Activated naive CD8-positive, alpha-beta T cell treated with anti-CD3 and anti-CD28 coated beads, Interleukin-2, amount 10 ng/mL, durations not matched to agents 7 days and 5 days (primary cell): ENCODE measurements around the gene ITIH4. TPM values are rescaled to one million over a fixed set of nuclear protein-coding genes. Genes with fewer than 3 reads are reported as not detected.

Source experiments
- ATAC-seq: fragments of 150-1000 bp; cut with Tn5 transposase; one replicate; pipeline ENCODE4 v1.10.0; 2021; ENCODE audit warnings: low read depth, moderate library complexity
- POLR2A ChIA-PET: fragments of 350-600 bp; sonication (Branson Sonifier 250); formaldehyde crosslinking; loops from one replicate; lab custom pipeline; 2021; ENCODE audit warnings: antibody characterized with exemption; lab: Charles Lee
- DNase-seq: peaks from one replicate; pipeline ENCODE4 v3.0.0; 2021
- H3K27ac Mint-ChIP-seq: one replicate; pipeline ENCODE4 v1.8.0; 2022; ENCODE audit warnings: mild to moderate bottlenecking, mixed read lengths
- H3K27me3 Mint-ChIP-seq: one replicate; pipeline ENCODE4 v1.8.0; 2022; ENCODE audit warnings: mild to moderate bottlenecking, moderate library complexity, mixed read lengths
- H3K36me3 Mint-ChIP-seq: one replicate; pipeline ENCODE4 v1.8.0; 2021; ENCODE audit warnings: mild to moderate bottlenecking, mixed read lengths
- H3K4me1 Mint-ChIP-seq: one replicate; pipeline ENCODE4 v1.8.0; 2021; ENCODE audit warnings: mixed read lengths
- H3K4me3 Mint-ChIP-seq: one replicate; pipeline ENCODE4 v1.8.0; 2022; ENCODE audit warnings: mild to moderate bottlenecking, moderate library complexity, mixed read lengths
- H3K9me3 Mint-ChIP-seq: one replicate; pipeline ENCODE4 v1.8.0; 2021; ENCODE audit warnings: mixed read lengths
- total RNA-seq, 2 experiments: library from RNA; stranded (reverse); gene quantifications; one replicate each; pipeline ENCODE4 v1.2.3, GENCODE V29; 2021

ITIH4 gene
- total RNA-seq, 2 experiments from 2014 or later: 29.2 to 30.7 TPM

DNA sequence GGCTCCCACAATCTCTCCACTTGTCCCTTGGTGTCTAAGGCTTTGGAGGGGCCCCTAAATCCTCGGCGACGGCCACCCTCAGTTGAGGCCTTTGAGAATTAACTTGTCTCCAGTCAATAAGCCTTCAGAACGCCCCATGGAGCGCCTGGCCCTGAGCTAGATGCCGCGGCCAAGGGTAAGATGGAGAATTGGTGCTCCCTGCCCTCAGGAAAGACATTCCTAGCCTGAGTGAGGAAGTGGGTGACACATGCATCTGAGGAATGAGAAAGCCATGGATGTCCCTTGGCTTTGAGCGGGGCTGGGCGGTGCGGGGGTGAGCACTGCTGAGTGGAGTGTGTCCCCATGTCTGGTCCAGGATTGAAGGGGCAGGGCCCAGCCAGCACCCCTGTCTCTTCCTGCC lies 13.3 kb downstream of the ITIH4 start:
- POLR2A ChIA-PET: no interaction called here
- H3K27me3 Mint-ChIP-seq: no peaks in the 10 kb centered on the region
- no peak overlapping the region for H3K27ac Mint-ChIP-seq

DNA sequence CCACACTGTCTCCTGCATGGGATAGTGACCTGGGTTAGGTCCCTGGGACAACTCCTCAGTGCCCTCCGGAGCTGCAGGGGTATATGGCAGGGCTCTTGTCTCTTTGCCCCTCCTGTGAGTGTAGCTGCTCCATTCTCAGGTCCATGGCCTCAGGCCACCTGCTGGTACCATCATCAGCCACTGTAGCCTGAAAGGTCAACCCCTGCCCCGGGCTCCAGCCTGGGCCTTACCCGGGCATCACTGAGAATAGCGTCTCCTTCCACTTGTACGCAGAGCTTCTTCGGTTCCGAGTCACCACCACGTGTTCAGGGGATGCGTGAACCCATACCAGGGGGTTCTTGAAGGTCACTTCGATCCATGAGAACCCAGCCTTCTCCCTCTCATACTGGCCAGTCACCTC lies 13.8 kb downstream of the ITIH4 start:
- peaks cover 2% of the 10 kb centered on the region for H3K4me1 Mint-ChIP-seq
- POLR2A ChIA-PET: no interaction called here

More for the DNA sequence above, 13.3 kb downstream of the ITIH4 start:
- H3K4me1 Mint-ChIP-seq: peaks cover 2% of the 10 kb centered on the region
- H3K4me3 Mint-ChIP-seq: no peak overlapping the region
- ATAC-seq: no peak
- DNase-seq: no peak
- H3K9me3 Mint-ChIP-seq: no peaks in the 10 kb centered on the region
- H3K36me3 Mint-ChIP-seq: no peaks in the 10 kb centered on the region

DNA sequence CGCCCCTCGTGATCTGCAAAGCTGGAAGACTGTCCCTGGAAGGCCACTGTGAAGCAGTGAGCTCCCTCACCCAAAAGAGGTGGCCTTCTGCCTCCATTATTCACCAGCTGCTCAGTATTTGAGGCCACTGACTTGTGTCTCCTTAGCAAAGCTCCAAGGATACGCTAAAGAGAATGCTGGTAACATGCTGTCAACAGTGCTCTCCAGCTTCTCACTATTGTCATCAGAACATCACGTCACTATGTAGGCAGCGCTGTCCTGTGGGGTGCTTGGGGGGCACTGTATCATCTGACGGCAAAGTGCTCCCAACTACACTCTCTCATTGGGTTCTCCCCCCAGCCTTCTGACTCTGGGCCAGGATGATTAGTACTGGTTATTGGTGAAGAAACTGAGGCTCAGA lies 14.3 kb downstream of the ITIH4 start:
- Mint-ChIP-seq H3K4me3 (no peak overlapping the region), H3K27ac (no peak overlapping the region), H3K4me1 (peaks cover 2% of the 10 kb centered on the region), H3K36me3 (no peaks in the 10 kb centered on the region), H3K27me3 (no peaks in the 10 kb centered on the region), H3K9me3 (no peaks in the 10 kb centered on the region)
- DNase-seq: no peak
- POLR2A ChIA-PET: no interaction called here
- ATAC-seq: no peak

More for the DNA sequence above, 13.8 kb downstream of the ITIH4 start:
- Mint-ChIP-seq H3K36me3 (no peaks in the 10 kb centered on the region), H3K9me3 (no peaks in the 10 kb centered on the region), H3K4me3 (no peak overlapping the region), H3K27ac (no peak overlapping the region), H3K27me3 (no peaks in the 10 kb centered on the region)
- DNase-seq (no peak), ATAC-seq (no peak)

DNA sequence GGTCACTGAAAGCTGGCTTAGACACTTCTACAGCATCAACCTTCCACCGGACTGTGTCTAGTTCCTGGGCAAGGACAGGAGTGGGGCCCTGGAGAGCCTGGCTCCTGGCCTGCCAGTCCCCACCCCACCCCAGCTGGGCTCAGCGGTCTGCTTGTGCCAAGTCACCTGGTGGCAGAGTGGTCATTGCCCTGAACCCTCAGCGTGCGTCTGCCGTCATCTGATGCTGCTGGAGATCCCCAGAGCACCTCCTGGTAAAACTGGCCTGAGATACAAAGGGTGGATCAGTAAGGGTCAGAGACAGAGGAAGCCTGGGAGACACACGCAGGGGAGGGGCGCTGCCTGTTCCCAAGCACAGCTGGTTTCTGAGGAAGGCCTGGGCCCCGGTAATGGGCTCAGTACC lies 16.7 kb downstream of the ITIH4 start:
- Mint-ChIP-seq H3K4me1 (peaks cover 12% of the 10 kb centered on the region), H3K4me3 (no peak overlapping the region), H3K27me3 (peaks cover 4% of the 10 kb centered on the region), H3K27ac (no peak overlapping the region), H3K36me3 (no peaks in the 10 kb centered on the region), H3K9me3 (no peaks in the 10 kb centered on the region)
- DNase-seq (no peak), ATAC-seq (no peak)
- POLR2A ChIA-PET: no interaction called here

DNA sequence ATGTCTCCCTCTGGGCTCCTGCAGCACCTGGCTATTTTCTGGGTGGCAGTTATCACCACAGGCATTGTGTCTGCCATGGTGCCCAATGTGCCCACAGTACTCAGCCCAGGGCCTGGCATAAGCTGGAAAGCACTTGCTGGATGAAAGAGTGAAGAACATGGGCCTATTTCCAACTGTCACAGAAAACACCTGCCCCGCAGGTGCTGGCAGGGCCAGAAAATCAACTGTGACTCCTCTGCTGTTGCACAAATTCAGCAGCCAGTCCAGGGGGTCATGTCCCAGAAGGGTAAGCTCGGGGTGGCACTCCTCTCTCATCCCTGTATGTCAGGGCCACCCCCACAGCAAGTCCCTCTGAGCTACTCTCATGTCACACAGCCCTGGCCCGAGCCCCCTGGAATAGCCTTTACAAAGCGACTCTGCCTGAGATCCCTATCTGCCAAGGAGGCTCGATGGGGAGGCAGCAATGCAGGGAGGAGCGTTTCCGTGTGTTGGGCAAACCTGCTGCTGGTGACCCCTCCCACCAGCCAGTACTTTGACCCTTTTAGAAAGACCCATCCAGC lies 18.9 kb downstream of the ITIH4 start:
- DNase-seq: no peak
- Mint-ChIP-seq H3K36me3 (no peaks in the 10 kb centered on the region), H3K9me3 (no peaks in the 10 kb centered on the region), H3K27me3 (peaks cover 4% of the 10 kb centered on the region), H3K4me3 (no peak overlapping the region), H3K4me1 (peaks cover 16% of the 10 kb centered on the region), H3K27ac (peak overlapping the region; percentile 33)
- ATAC-seq: no peak
- POLR2A ChIA-PET: no interaction called here

DNA sequence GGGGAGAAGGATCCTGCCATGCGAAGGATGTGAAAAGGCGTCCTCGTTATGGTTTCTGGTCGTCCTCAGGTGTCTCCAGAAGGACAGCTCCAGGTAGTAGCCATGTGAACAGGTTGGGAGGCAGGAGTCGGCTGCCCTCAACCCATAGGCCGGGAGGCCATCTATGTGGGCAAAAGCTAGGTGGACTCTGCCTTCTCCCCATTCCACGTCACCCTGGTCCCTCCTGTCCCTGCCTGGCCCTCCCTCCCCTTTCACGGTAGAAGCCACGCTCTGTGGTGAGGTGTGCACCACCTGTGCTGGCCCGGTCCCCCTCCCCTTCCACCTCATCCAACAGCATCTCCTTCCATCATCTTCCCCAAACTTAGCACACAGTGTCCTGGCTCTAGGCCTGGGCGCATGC lies 19.5 kb downstream of the ITIH4 start:
- POLR2A ChIA-PET: no interaction called here
- Mint-ChIP-seq H3K9me3 (no peaks in the 10 kb centered on the region), H3K36me3 (no peaks in the 10 kb centered on the region), H3K4me3 (no peak overlapping the region), H3K27me3 (peaks cover 4% of the 10 kb centered on the region), H3K4me1 (peaks cover 16% of the 10 kb centered on the region), H3K27ac (no peak overlapping the region)
- ATAC-seq (no peak), DNase-seq (no peak)

DNA sequence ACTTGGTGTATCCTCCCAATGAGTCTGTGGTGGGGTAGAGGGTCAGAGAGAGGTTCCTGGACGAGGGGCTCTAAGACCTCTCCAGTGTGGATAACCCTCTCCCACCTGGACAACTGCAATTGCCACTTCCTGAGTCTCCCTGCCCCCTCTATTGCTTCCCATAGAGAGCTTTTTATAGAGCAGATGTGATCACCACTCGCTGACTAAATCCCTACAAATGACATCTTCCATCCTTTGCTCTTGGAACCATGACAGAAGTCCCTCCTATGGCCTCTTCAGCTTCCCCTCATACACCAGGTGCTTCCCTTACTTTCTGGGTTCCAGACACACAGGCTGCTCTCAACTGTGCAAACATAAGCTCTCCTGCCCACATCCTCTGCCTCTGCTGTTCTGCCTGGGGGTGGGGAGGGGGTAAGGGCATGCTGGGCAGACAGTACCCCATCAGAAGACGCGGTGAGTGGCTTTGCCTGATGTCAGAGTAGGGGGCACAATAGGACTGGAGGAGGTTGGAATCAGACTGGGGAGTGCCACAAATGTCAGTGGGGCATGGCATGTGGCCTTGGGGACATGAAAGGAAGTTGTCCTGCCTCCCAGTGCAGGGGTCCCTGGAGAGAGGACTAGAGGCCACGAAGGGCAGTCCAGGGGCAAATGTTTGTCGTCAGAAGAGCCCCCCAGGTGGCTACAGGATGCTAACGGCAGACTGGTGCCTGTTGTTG lies 20.7 kb downstream of the ITIH4 start:
- ATAC-seq: peak; percentile 62

DNA sequence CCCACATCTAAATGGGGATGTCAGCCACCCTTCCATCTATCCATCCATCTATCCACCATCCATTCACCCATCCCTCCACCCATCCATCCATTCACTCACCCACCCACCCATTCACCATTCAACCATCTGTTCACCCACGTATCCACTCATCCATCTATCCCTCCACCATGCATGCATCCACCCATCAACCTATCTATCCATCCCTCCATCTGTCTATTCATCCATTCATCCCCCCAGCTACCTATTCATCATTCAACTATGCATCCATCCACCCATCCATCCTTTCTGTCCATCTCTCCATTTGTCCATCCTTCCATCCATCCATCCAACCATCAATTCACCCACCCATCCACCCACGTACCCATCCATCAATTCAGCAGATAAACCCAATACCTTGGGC lies 21.3 kb downstream of the ITIH4 start:
- Mint-ChIP-seq H3K4me1 (peaks cover 16% of the 10 kb centered on the region), H3K27ac (no peak overlapping the region), H3K9me3 (no peaks in the 10 kb centered on the region), H3K36me3 (no peaks in the 10 kb centered on the region), H3K27me3 (peaks cover 4% of the 10 kb centered on the region), H3K4me3 (no peak overlapping the region)
- POLR2A ChIA-PET: no interaction called here
- DNase-seq (no peak), ATAC-seq (no peak)

More for the DNA sequence above, 20.7 kb downstream of the ITIH4 start:
- POLR2A ChIA-PET: no interaction called here
- Mint-ChIP-seq H3K9me3 (no peaks in the 10 kb centered on the region), H3K4me3 (no peak overlapping the region), H3K4me1 (peaks cover 16% of the 10 kb centered on the region), H3K27ac (peak overlapping the region; percentile 7), H3K36me3 (no peaks in the 10 kb centered on the region), H3K27me3 (peaks cover 4% of the 10 kb centered on the region)
- DNase-seq: no peak

DNA sequence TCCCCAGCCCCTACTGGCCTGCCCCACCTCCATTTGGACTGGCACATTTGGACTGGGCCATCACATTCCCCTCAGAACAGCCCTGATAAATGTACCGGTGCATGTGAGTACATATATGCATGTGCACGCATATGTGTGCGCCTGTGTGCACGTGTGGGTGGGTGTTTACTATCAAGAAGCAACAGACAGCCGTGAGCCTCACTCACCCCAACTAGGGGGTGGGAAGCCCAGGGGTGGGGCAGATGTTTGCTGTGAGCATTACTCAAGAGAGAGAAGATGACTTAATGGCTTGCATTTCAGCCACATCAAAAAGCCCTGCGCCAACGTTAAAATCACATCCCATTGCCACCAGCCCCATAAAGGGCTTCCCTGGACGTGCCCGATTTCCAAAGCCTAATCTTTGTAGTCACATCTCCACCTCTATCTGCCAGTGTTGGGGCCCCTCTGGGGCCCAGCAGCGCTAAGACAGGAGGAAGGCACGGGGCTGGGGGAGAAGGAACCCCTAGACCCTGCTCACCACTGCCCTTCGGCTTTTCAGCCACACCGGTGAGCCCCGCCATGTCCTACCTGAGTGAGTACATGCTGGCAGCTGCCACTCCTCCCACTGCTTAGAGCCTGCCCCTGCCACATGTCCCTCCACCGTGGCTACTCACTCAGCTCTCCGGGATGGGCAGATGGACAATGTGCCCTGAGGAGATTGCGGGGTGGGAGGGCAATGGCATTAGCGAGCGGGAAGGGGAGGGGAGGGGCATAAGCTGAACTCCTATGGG lies 25.0 kb downstream of the ITIH4 start:
- Mint-ChIP-seq H3K4me1 (peaks cover 16% of the 10 kb centered on the region), H3K9me3 (no peaks in the 10 kb centered on the region), H3K36me3 (no peaks in the 10 kb centered on the region), H3K27me3 (peaks cover 4% of the 10 kb centered on the region), H3K27ac (no peak overlapping the region), H3K4me3 (no peak overlapping the region)
- no peak for DNase-seq
- POLR2A ChIA-PET: no interaction called here
- no peak for ATAC-seq

DNA sequence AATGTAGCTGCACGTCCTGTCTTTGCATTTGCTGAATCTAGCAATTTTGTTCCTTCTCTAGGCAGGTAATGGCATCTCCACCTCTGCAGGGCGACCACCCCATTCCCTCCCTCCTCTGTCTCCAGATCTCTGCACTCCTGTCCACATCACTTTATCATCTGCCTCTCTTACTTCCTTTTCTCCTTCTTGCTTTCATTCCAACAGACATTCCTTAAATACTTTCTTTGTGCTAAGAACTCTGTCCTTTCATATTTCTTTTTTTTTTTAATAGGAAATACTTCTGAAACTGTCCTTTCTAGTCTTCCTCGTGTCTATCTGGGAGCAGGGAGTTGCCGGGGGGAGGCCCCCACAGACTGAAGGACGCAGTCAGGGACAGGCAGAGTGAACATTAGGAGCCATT lies 28.6 kb downstream of the ITIH4 start:
- ATAC-seq (no peak), DNase-seq (no peak)
- no peaks in the 10 kb centered on the region for H3K4me1 Mint-ChIP-seq
- no peaks in the 10 kb centered on the region for H3K27me3 Mint-ChIP-seq
- H3K27ac Mint-ChIP-seq: no peak overlapping the region
- no peak overlapping the region for H3K4me3 Mint-ChIP-seq
- no peaks in the 10 kb centered on the region for H3K9me3 Mint-ChIP-seq
- no peaks in the 10 kb centered on the region for H3K36me3 Mint-ChIP-seq
- POLR2A ChIA-PET: no interaction called here

DNA sequence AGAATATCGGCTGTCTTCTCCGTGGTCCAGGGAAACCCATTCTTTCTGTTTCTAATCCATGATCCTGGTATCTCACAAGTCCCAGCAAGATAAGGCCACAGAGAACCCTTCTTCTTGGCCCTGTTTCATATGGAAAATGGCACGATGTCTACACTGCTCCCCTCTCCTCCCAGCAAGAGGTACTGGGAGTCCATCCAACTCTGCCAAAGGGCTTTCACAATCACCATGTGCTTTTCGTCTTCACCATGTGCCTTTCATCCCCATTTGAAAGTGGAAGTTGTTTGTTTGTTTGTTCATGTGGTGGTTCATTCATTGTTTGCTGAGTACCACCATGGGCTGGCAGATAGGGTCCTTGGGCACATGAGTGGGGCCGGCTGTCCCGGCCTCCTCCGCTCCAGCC lies 30.4 kb downstream of the ITIH4 start:
- Mint-ChIP-seq H3K27me3 (no peaks in the 10 kb centered on the region), H3K4me3 (no peak overlapping the region), H3K27ac (no peak overlapping the region), H3K4me1 (no peaks in the 10 kb centered on the region), H3K36me3 (no peaks in the 10 kb centered on the region), H3K9me3 (no peaks in the 10 kb centered on the region)
- ATAC-seq (no peak), DNase-seq (no peak)
- POLR2A ChIA-PET: no interaction called here

DNA sequence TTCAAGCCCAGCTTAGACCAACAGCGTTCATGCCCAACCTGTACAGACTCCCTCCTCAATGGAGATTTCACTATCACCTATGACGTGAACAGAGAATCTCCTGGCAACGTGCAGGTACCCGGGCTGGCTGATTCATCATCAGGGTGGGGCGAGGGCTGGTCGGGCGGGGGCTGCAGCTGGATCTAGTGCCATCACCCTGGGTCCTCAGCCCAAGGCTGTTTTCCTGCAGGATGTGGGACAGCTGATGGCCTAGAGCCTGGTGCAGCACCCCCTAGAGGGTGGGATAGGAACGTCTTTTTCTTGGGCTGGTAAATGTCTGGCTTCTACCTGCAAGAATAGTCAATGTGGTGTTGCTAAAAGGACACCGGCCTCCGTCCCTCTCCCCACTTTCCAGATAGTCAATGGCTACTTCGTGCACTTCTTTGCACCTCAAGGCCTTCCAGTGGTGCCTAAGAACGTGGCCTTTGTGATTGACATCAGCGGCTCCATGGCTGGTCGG lies 31.4 kb downstream of the ITIH4 start:
- POLR2A ChIA-PET: no interaction called here
- H3K4me1 Mint-ChIP-seq: no peaks in the 10 kb centered on the region
- no peak overlapping the region for H3K27ac Mint-ChIP-seq
- no peaks in the 10 kb centered on the region for H3K36me3 Mint-ChIP-seq
- H3K4me3 Mint-ChIP-seq: no peak overlapping the region
- H3K9me3 Mint-ChIP-seq: no peaks in the 10 kb centered on the region
- ATAC-seq (peak; percentile 20), DNase-seq (no peak)
- no peaks in the 10 kb centered on the region for H3K27me3 Mint-ChIP-seq

DNA sequence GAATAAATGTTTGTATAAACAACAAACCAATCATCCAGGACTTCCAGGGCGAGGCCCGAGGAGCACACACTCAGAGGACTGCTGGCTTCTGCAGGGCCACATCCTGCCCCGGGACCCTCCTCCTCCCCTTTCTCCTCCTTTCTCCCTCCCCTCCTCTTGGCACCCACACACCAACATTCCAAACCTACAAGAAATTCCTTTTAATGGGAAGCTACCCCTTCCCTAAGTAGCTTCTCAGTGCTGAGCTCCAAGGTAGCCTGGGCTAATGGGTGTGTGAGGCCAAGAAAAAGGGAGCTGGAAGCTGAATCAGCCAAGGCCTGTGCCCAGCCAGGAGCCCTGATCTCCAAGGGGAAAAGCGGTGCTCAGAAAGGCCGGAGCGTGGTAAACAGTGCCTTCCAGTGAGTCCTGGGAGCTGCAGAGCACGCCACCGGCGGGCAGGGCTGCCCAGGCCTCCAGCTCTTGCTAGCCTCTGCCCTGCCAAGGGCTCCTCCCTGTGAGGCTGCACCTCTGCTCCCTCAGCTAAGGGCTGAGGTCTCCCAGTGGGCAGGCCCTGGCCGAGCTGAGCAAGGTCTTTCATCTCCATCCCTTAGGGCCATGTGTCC lies 32.0 kb downstream of the ITIH4 start:
- H3K27me3 Mint-ChIP-seq: no peaks in the 10 kb centered on the region
- POLR2A ChIA-PET: no interaction called here
- H3K9me3 Mint-ChIP-seq: no peaks in the 10 kb centered on the region
- no peak overlapping the region for H3K4me3 Mint-ChIP-seq
- H3K4me1 Mint-ChIP-seq: no peaks in the 10 kb centered on the region
- DNase-seq (no peak), ATAC-seq (no peak)
- H3K36me3 Mint-ChIP-seq: no peaks in the 10 kb centered on the region
- no peak overlapping the region for H3K27ac Mint-ChIP-seq
